GM18502 (cell line): ENCODE results near the gene RHOC.

Experiments used
- ATAC-seq: cut with Tn5 transposase; IDR thresholded peaks from one replicate; pipeline ENCODE4 v1.9.1; 2021; ENCODE audit warnings: mild to moderate bottlenecking; ENCODE audit not compliant: unreplicated experiment, poor library complexity

The RHOC gene

DNA sequence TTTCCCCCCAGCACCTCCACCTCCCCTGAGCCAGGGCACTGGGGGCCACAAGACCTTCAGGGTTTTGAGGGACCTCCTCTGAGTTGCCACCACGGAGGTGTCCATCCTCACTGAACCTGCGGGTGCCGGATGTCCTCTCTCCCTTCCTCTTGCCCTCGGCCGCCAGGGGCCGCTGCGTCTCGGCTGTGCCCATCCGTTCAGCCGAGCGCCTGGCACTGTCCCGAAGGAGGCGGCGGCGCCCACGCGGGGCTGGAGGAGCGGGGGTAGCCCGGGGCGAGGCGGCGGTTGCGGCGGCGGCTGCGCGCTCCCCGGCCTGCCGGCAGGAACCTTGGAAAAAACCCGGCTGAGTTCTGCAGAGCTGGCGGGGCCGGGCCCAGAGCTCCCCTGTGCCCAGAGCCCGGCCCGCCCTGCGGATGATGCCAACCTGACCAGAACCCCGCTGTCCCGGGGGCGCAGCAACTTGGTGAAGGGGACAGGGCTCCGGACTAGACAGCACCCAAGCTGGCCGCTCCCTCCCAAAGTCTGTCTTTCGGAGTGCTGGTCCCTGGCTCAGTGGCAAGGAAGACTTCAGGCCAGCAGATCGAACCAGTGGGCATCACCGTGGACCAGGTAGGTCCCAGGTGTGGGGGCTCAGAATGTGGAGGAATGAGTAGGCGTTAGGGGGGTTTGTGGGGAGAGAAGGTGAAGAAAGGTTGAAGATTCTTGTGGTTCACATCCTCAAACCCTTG lies 11.9 kb upstream of the RHOC start:
- ATAC-seq, result no peak

DNA sequence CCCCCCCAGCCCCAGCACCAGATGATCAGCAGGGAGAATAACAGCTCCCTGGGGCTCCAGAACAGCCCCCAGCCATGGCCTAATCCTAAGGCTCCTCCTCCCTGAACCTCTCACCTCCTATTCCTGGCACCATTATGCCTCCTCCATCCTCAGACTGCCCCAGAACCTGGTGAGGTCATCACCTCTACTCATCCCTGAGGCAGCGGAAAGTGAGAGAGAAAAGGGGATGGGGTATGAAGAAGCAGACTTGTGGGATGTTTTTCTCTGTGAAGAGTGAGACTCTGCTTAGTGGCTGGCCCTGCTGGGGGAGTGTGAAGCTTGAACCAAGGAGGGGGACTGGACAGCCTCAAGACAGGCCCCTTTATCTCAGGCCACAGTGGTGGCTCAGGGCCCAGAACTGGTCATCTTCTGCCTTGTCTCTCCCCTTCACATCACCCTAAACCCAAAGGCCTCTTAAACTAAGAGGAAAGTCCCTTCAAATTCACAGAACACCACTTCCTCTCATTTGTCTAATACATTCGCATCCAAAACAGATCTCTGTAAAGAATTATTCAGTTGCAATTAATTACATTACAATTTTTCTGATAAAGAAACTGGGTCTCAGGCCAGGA lies 10.4 kb upstream of the RHOC start:
- ATAC-seq, result no peak

- peak; percentile 33 for ATAC-seq
Measured at GRCh38 chr1:112716133-112716720, 9.3 kb upstream of the RHOC start.

GRCh38 chr1:112715264-112716053 lies 8.5 kb upstream of the RHOC start, which contains the start of gene PPM1J:
Gene PPM1J, minus strand, starts transcription at chr1:112715332. Its CDS starts 31 bp downstream, at chr1:112715301.
- ATAC-seq, result peak; percentile 79

- ATAC-seq, result peak; percentile 25
Measured at GRCh38 chr1:112714313-112715263, 7.7 kb upstream of the RHOC start.

DNA sequence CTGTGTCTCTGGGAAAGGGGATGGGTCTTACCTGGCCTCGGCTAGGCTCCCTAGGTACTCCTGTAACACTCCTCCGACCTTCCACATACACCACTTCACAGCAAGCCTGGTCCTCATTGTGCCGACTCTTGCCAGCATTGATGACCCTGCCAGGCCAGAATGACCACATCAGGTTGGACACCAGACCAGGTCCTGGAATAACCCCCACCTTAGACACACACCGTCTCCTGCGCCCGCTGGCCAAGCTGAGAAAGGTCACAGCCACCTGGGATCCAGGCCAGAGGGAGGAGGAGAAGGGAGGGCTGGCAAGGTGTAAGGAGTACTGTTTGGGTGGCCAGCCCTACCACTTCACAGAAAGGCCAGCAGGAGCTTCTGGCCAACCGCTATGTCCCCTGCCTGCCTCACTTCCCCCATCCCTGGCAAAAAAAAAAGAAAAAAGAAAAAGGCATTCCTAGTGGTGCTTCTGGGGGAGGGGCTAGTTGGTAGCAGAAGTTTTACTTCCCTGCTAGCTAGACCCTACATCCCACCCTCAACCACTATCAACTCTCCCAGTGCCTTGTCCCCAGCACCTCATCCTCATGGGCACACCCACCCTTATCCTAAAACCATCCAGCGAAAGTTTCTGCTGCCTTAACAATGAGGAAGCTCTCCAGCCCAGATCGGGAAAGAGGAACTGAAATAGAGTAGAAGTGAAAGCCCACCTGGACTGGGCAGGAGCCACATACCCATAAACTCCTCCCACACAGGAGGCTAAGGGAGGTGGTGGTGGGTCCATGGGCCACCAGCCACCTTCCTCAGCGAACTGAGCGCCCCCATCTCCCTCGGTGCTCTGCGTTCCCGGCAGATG lies 6.8 kb upstream of the RHOC start:
- peak; percentile 29 for ATAC-seq

GRCh38 chr1:112712701-112713128 lies 5.8 kb upstream of the RHOC start:
- no peak for ATAC-seq

- ATAC-seq, result no peak
Measured at GRCh38 chr1:112712191-112712590, 5.3 kb upstream of the RHOC start.

GRCh38 chr1:112711670-112712069 lies 4.7 kb upstream of the RHOC start:
- no peak for ATAC-seq

DNA sequence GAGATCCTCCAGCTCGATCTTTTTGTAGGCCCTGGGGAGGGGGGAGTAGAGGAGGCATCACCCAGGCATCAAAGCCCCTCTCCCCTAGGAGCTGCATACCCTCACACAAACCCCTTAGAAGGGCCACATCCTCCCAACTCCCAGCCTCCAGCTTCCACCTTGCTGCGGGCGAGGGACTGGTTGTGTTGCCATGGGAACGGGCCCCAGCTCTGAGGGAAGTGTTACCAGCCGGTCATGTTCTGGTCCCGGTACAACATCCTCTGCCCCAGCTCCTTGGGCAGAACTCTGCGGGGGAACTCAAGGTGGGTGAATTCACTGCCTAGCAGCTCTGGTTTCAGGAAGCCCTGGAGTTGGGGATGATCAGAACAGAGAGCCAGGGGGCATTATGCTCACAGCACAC lies 4.1 kb upstream of the RHOC start:
- ATAC-seq, result no peak

- no peak for ATAC-seq
Measured at GRCh38 chr1:112710586-112710985, 3.7 kb upstream of the RHOC start.

DNA sequence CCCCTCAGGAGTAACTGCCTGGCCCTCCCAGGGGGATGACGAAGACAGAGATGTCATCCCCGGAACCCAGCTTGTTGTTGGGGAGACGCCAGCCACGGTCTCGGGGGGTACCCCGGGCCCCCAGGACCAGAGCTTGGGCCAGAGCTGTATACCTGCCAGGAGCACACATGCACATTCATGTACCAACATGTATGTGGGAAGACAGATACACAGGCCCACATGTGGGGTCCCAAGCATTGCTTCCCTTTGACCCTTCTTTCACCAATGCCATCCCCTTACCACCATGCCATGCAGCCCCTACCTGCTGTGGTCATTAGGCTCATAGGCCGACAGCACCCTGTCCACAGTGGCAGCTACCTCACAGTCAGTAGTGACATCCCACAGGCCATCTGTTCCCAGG lies 3.2 kb upstream of the RHOC start:
- ATAC-seq, result no peak

DNA sequence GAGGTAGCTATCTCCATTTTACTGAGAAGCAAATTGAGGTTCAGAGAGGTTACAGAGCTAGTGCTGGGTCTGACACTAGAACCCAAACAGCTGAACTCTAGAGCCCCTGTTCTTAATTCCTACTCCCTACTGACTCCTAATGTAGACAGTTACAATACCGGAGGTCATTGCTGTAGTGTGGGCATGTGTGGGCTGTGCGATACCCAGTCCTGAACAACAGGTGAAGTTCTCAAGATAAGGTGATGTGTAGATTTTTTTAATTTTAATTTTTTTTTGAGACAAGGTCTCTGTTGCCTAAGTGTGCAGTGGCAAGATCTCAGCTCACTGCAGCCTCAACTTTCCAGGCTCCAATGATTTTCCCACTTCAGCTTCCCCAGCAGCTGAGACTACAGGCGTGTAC lies 1.6 kb upstream of the RHOC start:
- no peak for ATAC-seq

DNA sequence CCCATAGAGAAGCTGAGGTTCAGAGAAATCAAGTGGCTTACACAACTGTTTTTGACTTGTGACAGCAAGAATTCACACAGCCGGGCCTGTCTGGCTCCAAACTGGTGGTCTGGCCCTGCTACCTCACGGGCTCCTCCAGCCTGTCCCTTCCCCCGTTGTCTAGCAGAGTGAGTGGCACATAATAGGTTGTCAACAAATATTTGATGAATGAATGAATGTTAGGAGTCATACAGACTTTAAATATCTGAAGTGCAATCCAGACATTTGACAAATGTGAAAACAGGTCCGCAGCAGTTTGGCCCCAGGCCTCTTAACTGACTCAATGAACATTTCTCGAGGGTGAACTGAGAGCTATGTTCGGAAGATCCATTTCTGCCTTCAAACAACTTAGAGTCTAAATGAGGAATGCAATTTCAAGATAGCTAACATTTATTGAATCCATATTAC lies 1.1 kb upstream of the RHOC start:
- ATAC-seq, result no peak

- peak; percentile 64 for ATAC-seq
Measured at GRCh38 chr1:112707221-112708001, 484 bp upstream of the RHOC start.

- ATAC-seq, result peak; percentile 64
Measured at GRCh38 chr1:112704934-112705627, 1.8 kb downstream of the RHOC start.

DNA sequence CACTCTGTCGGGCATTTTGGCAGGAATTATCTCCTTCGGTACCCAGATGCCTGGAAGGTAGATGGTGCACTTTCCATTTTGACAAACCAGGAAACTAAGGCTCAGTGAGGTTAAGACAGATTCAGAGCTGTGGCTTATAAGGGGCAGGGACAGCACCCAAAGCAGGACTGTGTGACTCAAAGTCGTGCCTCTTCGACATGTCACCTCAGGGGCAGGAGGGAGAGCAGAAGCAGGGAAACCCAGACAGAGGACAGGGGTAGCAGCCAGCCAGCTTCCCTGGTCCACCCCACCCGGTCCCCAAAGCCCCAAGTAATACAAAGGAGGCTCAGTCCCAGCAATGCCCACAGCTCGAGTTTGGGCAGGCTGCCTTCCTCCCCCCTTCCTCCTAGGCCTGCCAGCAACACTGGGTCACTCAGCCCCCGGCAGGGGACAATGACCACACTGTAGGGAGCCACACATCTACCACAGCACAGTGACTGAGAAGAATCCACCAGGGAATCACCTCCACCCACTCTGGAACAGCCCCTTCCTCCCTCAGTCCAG lies 2.5 kb downstream of the RHOC start:
- ATAC-seq, result no peak
